NCI-H345 (cell line): ENCODE results near the gene RAP2B.
"Not testable (repeated sequence)": the region's sequence is repeated elsewhere in the genome, so short reads cannot be mapped to it uniquely, and the experiment has no call there.

ENCODE experiments used
- DNase-seq: peaks from one replicate; lab custom pipeline; 2025; lab: John Stamatoyannopoulos, UW

The RAP2B gene

GRCh38 chr3:153161714-153162512, at the start of gene RAP2B:
TSS of gene RAP2B (plus strand) at chr3:153162226. CDS start at chr3:153162694, 468 bp downstream.
- peak; percentile 88 for DNase-seq

- DNase-seq = no peak
These were observed 48.5 kb upstream of the RAP2B start for GRCh38 chr3:153113541-153113940.

GRCh38 chr3:153114270-153114669, 47.8 kb upstream of the RAP2B start:
- DNase-seq = not testable (repeated sequence)

GRCh38 chr3:153115326-153115725, 46.7 kb upstream of the RAP2B start:
- no peak for DNase-seq

- no peak for DNase-seq
These were observed 34.2 kb upstream of the RAP2B start for GRCh38 chr3:153127788-153128187.

- no peak for DNase-seq
These were observed 32.6 kb upstream of the RAP2B start for GRCh38 chr3:153129426-153129825.

GRCh38 chr3:153129866-153130265, 32.2 kb upstream of the RAP2B start:
- DNase-seq = no peak

GRCh38 chr3:153130312-153130977, 31.6 kb upstream of the RAP2B start:
- DNase-seq = no peak

- no peak for DNase-seq
These were observed 24.4 kb upstream of the RAP2B start for GRCh38 chr3:153137626-153138025.

GRCh38 chr3:153138276-153139210, 23.5 kb upstream of the RAP2B start:
- no peak for DNase-seq

- DNase-seq = no peak
These were observed 19.1 kb upstream of the RAP2B start for GRCh38 chr3:153142961-153143360.

- DNase-seq = no peak
These were observed 18.0 kb upstream of the RAP2B start for GRCh38 chr3:153144071-153144470.

GRCh38 chr3:153144779-153145178, 17.2 kb upstream of the RAP2B start:
- DNase-seq = no peak

- no peak for DNase-seq
These were observed 16.6 kb upstream of the RAP2B start for GRCh38 chr3:153145454-153145853.

GRCh38 chr3:153146191-153147053, 15.6 kb upstream of the RAP2B start:
- DNase-seq = no peak

- no peak for DNase-seq
These were observed 11.0 kb upstream of the RAP2B start for GRCh38 chr3:153150991-153151390.

GRCh38 chr3:153155786-153156185, 6.2 kb upstream of the RAP2B start:
- DNase-seq = not testable (repeated sequence)

- DNase-seq = no peak
These were observed 3.8 kb upstream of the RAP2B start for GRCh38 chr3:153158189-153158588.

GRCh38 chr3:153158961-153159735, 2.9 kb upstream of the RAP2B start:
- no peak for DNase-seq

- DNase-seq = no peak
These were observed 2.1 kb upstream of the RAP2B start for GRCh38 chr3:153159771-153160397.
